Thoracic aorta (tissue), 2 donors: ENCODE measurements around the gene ARSH. TPM values are rescaled to one million over a fixed set of nuclear protein-coding genes. Genes with fewer than 3 reads are reported as not detected.

Experiments used
- ATAC-seq: fragments of 150-250 bp; one replicate; pipeline ENCODE4 v1.8.0; 2017; ENCODE audit warnings: low read depth; ENCODE audit not compliant: insufficient number of reproducible peaks, low FRiP score
- DNase-seq: peaks from one replicate; pipeline ENCODE4 v3.0.0-alpha.2; 2020; ENCODE audit warnings: low spot score
- H3K27ac ChIP-seq, 2 donors: fragments of 200-600 bp; sonication (generic); 1 replicate in 1 of 2; 2 replicates in 1 of 2; pipeline ENCODE4 v1.5.1; 2016; ENCODE audit warnings: mild to moderate bottlenecking in 2 of 2, moderate library complexity in 2 of 2
- H3K27me3 ChIP-seq: fragments of 200-600 bp; sonication (generic); replicated peaks from 2 replicates; pipeline ENCODE4 v1.6.0; 2016; ENCODE audit warnings: mild to moderate bottlenecking; ENCODE audit not compliant: insufficient read depth
- H3K36me3 ChIP-seq: fragments of 200-600 bp; sonication (generic); one replicate; pipeline ENCODE4 v1.5.1; 2016
- H3K4me1 ChIP-seq, 2 donors: fragments of 200-600 bp; sonication (generic); 1 replicate in 1 of 2; 2 replicates in 1 of 2; pipeline versions ENCODE4 v1.5.1 to v1.6.0; 2016; ENCODE audit warnings: low read depth in 2 of 2, mild to moderate bottlenecking in 1 of 2; ENCODE audit not compliant: control insufficient read depth in 1 of 2
- H3K4me3 ChIP-seq: fragments of 200-600 bp; sonication (generic); 2 replicates; pipeline ENCODE4 v1.5.1; 2016; ENCODE audit warnings: mild to moderate bottlenecking
- H3K9me3 ChIP-seq: fragments of 200-600 bp; sonication (generic); 2 replicates; pipeline ENCODE4 v1.5.1; 2016
- total RNA-seq, 2 donors: library from RNA; depleted of rRNA; stranded (reverse); fragments of >200 nt; gene quantifications; one replicate each; pipeline versions ENCODE4 v1.1.0 to v1.2.3, GENCODE V29; 2016
- TF ChIP-seq, protein P1 (sequence below): fragments of 200-600 bp; sonication (generic); IDR thresholded peaks from one replicate; pipeline ENCODE4 v1.5.1; 2019; ENCODE audit warnings: antibody characterized with exemption

ARSH gene
- total RNA-seq, 2 donors from 2014 or later = not detected

- H3K4me3 ChIP-seq = no peak overlapping the region
- no peak overlapping the region for H3K27ac ChIP-seq
- TF ChIP-seq, protein P1, sequence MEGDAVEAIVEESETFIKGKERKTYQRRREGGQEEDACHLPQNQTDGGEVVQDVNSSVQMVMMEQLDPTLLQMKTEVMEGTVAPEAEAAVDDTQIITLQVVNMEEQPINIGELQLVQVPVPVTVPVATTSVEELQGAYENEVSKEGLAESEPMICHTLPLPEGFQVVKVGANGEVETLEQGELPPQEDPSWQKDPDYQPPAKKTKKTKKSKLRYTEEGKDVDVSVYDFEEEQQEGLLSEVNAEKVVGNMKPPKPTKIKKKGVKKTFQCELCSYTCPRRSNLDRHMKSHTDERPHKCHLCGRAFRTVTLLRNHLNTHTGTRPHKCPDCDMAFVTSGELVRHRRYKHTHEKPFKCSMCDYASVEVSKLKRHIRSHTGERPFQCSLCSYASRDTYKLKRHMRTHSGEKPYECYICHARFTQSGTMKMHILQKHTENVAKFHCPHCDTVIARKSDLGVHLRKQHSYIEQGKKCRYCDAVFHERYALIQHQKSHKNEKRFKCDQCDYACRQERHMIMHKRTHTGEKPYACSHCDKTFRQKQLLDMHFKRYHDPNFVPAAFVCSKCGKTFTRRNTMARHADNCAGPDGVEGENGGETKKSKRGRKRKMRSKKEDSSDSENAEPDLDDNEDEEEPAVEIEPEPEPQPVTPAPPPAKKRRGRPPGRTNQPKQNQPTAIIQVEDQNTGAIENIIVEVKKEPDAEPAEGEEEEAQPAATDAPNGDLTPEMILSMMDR = no peak
- H3K36me3 ChIP-seq = no peaks in the 10 kb centered on the region
- H3K4me1 ChIP-seq = no peaks in the 10 kb centered on the region
- H3K9me3 ChIP-seq = no peaks in the 10 kb centered on the region
- no peak for DNase-seq
- ATAC-seq = no peak
- no peaks in the 10 kb centered on the region for H3K27me3 ChIP-seq
Measured at GRCh38 chrX:2965965-2966364, 40.4 kb upstream of the ARSH start.

- Histone ChIP-seq H3K9me3 (no peaks in the 10 kb centered on the region), H3K36me3 (no peaks in the 10 kb centered on the region), H3K4me1 (no peaks in the 10 kb centered on the region), H3K27ac (no peak overlapping the region), H3K27me3 (no peaks in the 10 kb centered on the region), H3K4me3 (no peak overlapping the region)
- TF ChIP-seq, protein P1 = no peak
- DNase-seq = no peak
- no peak for ATAC-seq
Measured at GRCh38 chrX:2967012-2967411, 39.3 kb upstream of the ARSH start.

GRCh38 chrX:2967584-2967983 lies 38.8 kb upstream of the ARSH start:
- no peaks in the 10 kb centered on the region for H3K36me3 ChIP-seq
- H3K4me1 ChIP-seq = no peaks in the 10 kb centered on the region
- DNase-seq (no peak), ATAC-seq (no peak)
- no peaks in the 10 kb centered on the region for H3K9me3 ChIP-seq
- peak overlapping the region; percentile 64 for H3K4me3 ChIP-seq
- TF ChIP-seq, protein P1 = no peak
- H3K27ac ChIP-seq = no peak overlapping the region
- no peaks in the 10 kb centered on the region for H3K27me3 ChIP-seq

- Histone ChIP-seq H3K27me3 (no peaks in the 10 kb centered on the region), H3K27ac (no peak overlapping the region), H3K4me3 (peak overlapping the region; percentile 64), H3K4me1 (no peaks in the 10 kb centered on the region), H3K9me3 (no peaks in the 10 kb centered on the region), H3K36me3 (no peaks in the 10 kb centered on the region)
- ATAC-seq (no peak), DNase-seq (no peak)
- TF ChIP-seq, protein P1 = no peak
Measured at GRCh38 chrX:2967998-2968909, 38.1 kb upstream of the ARSH start.

- Histone ChIP-seq H3K27ac (no peak overlapping the region), H3K9me3 (no peaks in the 10 kb centered on the region), H3K36me3 (no peaks in the 10 kb centered on the region), H3K4me1 (no peaks in the 10 kb centered on the region), H3K27me3 (no peaks in the 10 kb centered on the region), H3K4me3 (no peak overlapping the region)
- no peak for DNase-seq
- TF ChIP-seq, protein P1 = no peak
- ATAC-seq = no peak
Measured at GRCh38 chrX:2969021-2969420, 37.3 kb upstream of the ARSH start.
